PC-9 (cell line): ENCODE data around the gene RHOB. TPM values are rescaled to one million over a fixed set of nuclear protein-coding genes. Genes with fewer than 3 reads are reported as not detected.
"Not testable (repeated sequence)": the region's sequence is repeated elsewhere in the genome, so short reads cannot be mapped to it uniquely, and the experiment has no call there.

Experiments used
- BruUV-seq: library from RNA; stranded (reverse); fragments of 400-500 nt; replicated peaks from 2 replicates; lab custom pipeline; 2021; lab: Mats Ljungman, UMichigan
- CTCF ChIA-PET: fragments of 300-600 bp; sonication (Branson Sonifier 250); formaldehyde crosslinking; loops from one replicate; lab custom pipeline; 2022; ENCODE audit warnings: antibody characterized with exemption; lab: Charles Lee
- POLR2A ChIA-PET: fragments of 300-600 bp; sonication (Branson Sonifier 250); formaldehyde crosslinking; loops from one replicate; lab custom pipeline; 2022; ENCODE audit warnings: antibody characterized with exemption; ENCODE audit not compliant: unreplicated experiment; lab: Charles Lee
- DNase-seq, 2 experiments: peaks; one replicate each; pipeline versions ENCODE4 v3.0.0 to v3.0.0-alpha.2; 2015 to 2022; ENCODE audit warnings: mixed read lengths in 1 of 2
- H2AFZ ChIP-seq: fragments of 200-600 bp; sonication (generic); 2 replicates; pipeline ENCODE4 v1.8.1; 2017; ENCODE audit warnings: antibody characterized with exemption
- H3F3A ChIP-seq: fragments of 200-600 bp; sonication (generic); 2 replicates; pipeline ENCODE4 v1.8.1; 2017; ENCODE audit warnings: antibody characterized with exemption, mild to moderate bottlenecking, low read depth; ENCODE audit not compliant: insufficient read depth
- H3K27ac ChIP-seq: fragments of 200-600 bp; sonication (generic); 2 replicates; pipeline ENCODE4 v1.6.1; 2016; ENCODE audit warnings: mixed run types
- H3K27me3 ChIP-seq: fragments of 200-600 bp; sonication (generic); 2 replicates; pipeline ENCODE4 v1.6.1; 2016; ENCODE audit warnings: low read depth, mixed run types; ENCODE audit not compliant: insufficient read depth
- H3K36me3 ChIP-seq: fragments of 200-600 bp; sonication (generic); 2 replicates; pipeline ENCODE4 v1.6.1; 2016; ENCODE audit warnings: low read depth, mixed run types
- H3K4me1 ChIP-seq: fragments of 200-600 bp; sonication (generic); replicated peaks from 2 replicates; pipeline ENCODE4 v1.6.1; 2016; ENCODE audit warnings: mixed run types; ENCODE audit not compliant: insufficient read depth
- H3K4me2 ChIP-seq: fragments of 200-600 bp; sonication (generic); 2 replicates; pipeline ENCODE4 v1.6.1; 2017; ENCODE audit warnings: mixed run types
- H3K4me3 ChIP-seq: fragments of 200-600 bp; sonication (generic); 2 replicates; pipeline ENCODE4 v1.6.1; 2016; ENCODE audit warnings: mixed run types
- H3K79me2 ChIP-seq: fragments of 200-600 bp; sonication (generic); 2 replicates; pipeline ENCODE4 v1.6.1; 2017; ENCODE audit warnings: low read depth, mixed run types
- H3K9me2 ChIP-seq: fragments of 200-600 bp; sonication (generic); 2 replicates; pipeline ENCODE4 v1.8.1; 2017; ENCODE audit warnings: mild to moderate bottlenecking; ENCODE audit not compliant: insufficient read depth
- H3K9me3 ChIP-seq: fragments of 200-600 bp; sonication (generic); 2 replicates; pipeline ENCODE4 v1.8.1; 2016; ENCODE audit warnings: low read depth; ENCODE audit not compliant: insufficient read depth
- H4K20me1 ChIP-seq: fragments of 200-600 bp; sonication (generic); 2 replicates; pipeline ENCODE4 v1.8.1; 2017; ENCODE audit not compliant: insufficient read depth
- CTCF ChIP-seq: fragments of 200-600 bp; sonication (generic); conservative IDR thresholded peaks from 2 replicates; pipeline ENCODE4 v1.6.1; 2017; ENCODE audit warnings: mixed run types, antibody characterized with exemption, mild to moderate bottlenecking, moderate library complexity
- EZH2 ChIP-seq: fragments of 200-600 bp; sonication (generic); IDR thresholded peaks from 2 replicates; pipeline ENCODE4 v1.8.0; 2017; ENCODE audit warnings: antibody characterized with exemption, low read depth
- intact Hi-C: fragments of 100-400 bp; cut with micrococcal nuclease; formaldehyde crosslinking; loops from one replicate; pipeline ENCODE4 v1.10.0; 2022; ENCODE audit not compliant: unreplicated experiment
- total RNA-seq: library from RNA; stranded (reverse); gene quantifications from 2 replicates; pipeline ENCODE4 v1.2.3, GENCODE V29; 2021

RHOB gene
- total RNA-seq, 1 experiment from 2014 or later = 39.3 TPM

DNA sequence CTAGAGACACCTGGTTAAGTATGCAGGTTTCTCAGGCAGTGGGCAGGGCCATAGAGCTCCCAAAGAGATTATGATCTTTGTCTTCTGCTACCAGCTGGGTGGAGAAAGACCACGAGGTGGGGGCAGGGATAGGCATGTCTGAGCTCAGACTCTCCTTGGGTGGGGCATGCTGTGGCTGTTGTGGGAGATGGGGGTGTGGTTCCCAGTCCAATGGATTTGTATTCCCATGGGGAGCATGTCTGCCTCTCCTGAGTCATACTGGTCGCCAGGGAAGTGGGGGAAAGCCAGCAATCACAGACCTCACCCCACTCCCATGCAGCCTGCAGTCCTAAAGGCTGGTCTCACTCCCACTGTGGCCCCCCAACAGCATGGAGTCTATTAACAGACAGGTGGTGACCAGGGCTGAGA lies 31.4 kb upstream of the RHOB start:
- H3K27ac ChIP-seq = no peak overlapping the region
- no peaks in the 10 kb centered on the region for H3K4me1 ChIP-seq
- H3K4me3 ChIP-seq = no peak overlapping the region
- H3F3A ChIP-seq = no peaks in the 10 kb centered on the region
- no peak overlapping the region for H2AFZ ChIP-seq
- no peak overlapping the region for H3K4me2 ChIP-seq
- ChIA-PET POLR2A (no interaction called here), CTCF (interaction anchor here (0.7 kb wide), 1 partner anchor 19 kb away, joined by 4 read pairs; no protein-coding TSS in a partner anchor)
- no TSS peak for BruUV-seq
- no peaks in the 10 kb centered on the region for H3K27me3 ChIP-seq
- H4K20me1 ChIP-seq = no peaks in the 10 kb centered on the region
- no peaks in the 10 kb centered on the region for H3K79me2 ChIP-seq
- TF ChIP-seq CTCF (no peak), EZH2 (no peak)
- H3K9me2 ChIP-seq = no peaks in the 10 kb centered on the region
- intact Hi-C loops = loop anchor here (2.0 kb wide), 1 partner anchor 23 kb away; no protein-coding TSS in a partner anchor
- no peaks in the 10 kb centered on the region for H3K9me3 ChIP-seq
- DNase-seq = peak in 1 of 2 experiments; percentile 68
- no peaks in the 10 kb centered on the region for H3K36me3 ChIP-seq

DNA sequence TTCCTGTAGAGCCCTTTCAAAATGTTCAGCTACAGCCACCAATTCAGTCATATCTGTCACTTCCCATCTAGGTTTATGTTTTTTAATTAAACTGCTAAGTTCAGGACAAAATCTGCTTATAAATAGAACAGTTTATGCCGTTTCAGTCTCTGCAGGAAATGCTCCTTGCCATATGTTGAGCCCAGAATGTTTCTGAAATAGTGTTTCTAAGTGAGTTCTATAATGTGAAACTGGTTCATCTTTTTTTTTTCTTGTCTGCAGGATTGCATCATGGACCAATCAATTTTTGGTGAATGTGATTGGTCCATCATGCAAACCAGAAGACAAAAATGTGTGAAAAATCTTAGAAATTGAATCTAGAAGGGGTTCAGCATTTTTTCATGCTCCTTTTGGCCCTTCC lies 30.2 kb upstream of the RHOB start:
- H3K4me3 ChIP-seq = no peak overlapping the region
- H3K4me2 ChIP-seq = no peak overlapping the region
- no peaks in the 10 kb centered on the region for H3K36me3 ChIP-seq
- ChIA-PET POLR2A (interaction anchor here (0.7 kb wide), 1 partner anchor 17 kb away, joined by 3 read pairs; no protein-coding TSS in a partner anchor), CTCF (interaction anchor here (0.7 kb wide), 1 partner anchor 55 kb away, joined by 3 read pairs; no protein-coding TSS in a partner anchor)
- 0 out of 2 replicates have a peak, but pooled peaks cover under 1% of the 10 kb centered on the region for H3K4me1 ChIP-seq
- H3K27me3 ChIP-seq = no peaks in the 10 kb centered on the region
- no peak for DNase-seq
- no TSS peak for BruUV-seq
- H3K79me2 ChIP-seq = no peaks in the 10 kb centered on the region
- H2AFZ ChIP-seq = no peak overlapping the region
- H3K9me2 ChIP-seq = no peaks in the 10 kb centered on the region
- no peak for TF ChIP-seq CTCF
- TF ChIP-seq EZH2 = no peak
- H3K9me3 ChIP-seq = no peaks in the 10 kb centered on the region
- H4K20me1 ChIP-seq = no peaks in the 10 kb centered on the region
- H3K27ac ChIP-seq = no peak overlapping the region
- intact Hi-C loops = no loop called here
- no peaks in the 10 kb centered on the region for H3F3A ChIP-seq

DNA sequence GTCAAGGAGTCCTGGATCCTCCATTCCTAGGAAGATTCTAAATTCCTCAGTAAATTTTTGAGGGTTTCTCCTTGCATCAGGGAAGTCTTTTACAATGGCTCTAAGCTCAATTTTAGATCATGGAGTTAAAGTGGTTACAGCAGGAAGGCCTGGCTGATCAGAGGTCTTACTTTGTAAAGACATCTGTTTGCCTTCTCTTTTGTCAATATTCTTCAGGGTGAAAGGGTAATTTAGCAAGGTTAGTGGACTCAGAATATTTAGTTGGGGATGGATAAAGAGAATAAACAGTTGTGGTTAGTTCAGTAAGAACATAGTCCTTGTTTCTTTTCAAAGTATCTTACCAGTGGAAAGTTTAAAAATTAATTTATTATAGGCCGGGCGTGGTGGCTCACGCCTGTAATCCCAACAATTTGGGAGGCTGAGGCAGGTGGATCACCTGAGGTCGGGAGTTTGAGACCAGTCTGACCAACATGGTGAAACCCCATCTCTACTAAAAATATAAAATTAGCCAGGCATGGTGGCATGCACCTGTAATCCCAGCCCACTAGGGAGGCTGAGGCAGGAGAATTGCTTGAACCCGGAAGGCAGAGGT lies 29.5 kb upstream of the RHOB start:
- BruUV-seq, CTCF ChIA-PET, H3K9me2 ChIP-seq, H3K4me2 ChIP-seq, H4K20me1 ChIP-seq, H2AFZ ChIP-seq, H3K4me1 ChIP-seq, H3K27me3 ChIP-seq, H3K9me3 ChIP-seq, H3K4me3 ChIP-seq, H3K79me2 ChIP-seq, H3F3A ChIP-seq, intact Hi-C loops, H3K36me3 ChIP-seq, H3K27ac ChIP-seq, DNase-seq: not testable (repeated sequence)
- POLR2A ChIA-PET = interaction anchor here (0.7 kb wide), 1 partner anchor 16 kb away, joined by 3 read pairs; no protein-coding TSS in a partner anchor
